ENCODE results near the gene GPM6B.

DNA sequence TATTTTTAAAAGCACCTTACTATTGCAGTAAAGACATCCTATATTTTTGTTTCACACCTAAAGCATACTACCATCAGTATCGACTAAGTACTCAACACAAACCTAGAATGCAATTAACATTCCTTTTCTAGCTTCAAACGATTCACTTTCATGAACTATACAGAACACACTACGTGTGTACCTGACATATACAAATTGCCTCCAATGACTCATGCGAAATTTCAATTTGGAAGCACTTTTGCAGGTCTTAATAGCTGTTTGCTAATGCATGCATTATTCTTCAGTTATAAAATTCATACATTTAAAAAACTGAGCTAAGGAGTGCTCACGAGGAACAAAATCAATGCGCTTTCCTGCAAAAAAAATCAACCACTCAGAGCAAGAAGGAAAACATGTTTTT, 19.7 kb upstream of the GPM6B start:
- TF ChIP-seq, protein P1, sequence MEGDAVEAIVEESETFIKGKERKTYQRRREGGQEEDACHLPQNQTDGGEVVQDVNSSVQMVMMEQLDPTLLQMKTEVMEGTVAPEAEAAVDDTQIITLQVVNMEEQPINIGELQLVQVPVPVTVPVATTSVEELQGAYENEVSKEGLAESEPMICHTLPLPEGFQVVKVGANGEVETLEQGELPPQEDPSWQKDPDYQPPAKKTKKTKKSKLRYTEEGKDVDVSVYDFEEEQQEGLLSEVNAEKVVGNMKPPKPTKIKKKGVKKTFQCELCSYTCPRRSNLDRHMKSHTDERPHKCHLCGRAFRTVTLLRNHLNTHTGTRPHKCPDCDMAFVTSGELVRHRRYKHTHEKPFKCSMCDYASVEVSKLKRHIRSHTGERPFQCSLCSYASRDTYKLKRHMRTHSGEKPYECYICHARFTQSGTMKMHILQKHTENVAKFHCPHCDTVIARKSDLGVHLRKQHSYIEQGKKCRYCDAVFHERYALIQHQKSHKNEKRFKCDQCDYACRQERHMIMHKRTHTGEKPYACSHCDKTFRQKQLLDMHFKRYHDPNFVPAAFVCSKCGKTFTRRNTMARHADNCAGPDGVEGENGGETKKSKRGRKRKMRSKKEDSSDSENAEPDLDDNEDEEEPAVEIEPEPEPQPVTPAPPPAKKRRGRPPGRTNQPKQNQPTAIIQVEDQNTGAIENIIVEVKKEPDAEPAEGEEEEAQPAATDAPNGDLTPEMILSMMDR (conservative IDR thresholded peaks at IDR 0.05; ENCODE audit: low read length): no peak
- TF ChIP-seq EZH2phosphoT487 (IDR thresholded peaks at IDR 0.05; ENCODE audit: borderline replicate concordance, low read depth, low read length): no peak
